ENCODE results near the gene EPHA3.

DNA sequence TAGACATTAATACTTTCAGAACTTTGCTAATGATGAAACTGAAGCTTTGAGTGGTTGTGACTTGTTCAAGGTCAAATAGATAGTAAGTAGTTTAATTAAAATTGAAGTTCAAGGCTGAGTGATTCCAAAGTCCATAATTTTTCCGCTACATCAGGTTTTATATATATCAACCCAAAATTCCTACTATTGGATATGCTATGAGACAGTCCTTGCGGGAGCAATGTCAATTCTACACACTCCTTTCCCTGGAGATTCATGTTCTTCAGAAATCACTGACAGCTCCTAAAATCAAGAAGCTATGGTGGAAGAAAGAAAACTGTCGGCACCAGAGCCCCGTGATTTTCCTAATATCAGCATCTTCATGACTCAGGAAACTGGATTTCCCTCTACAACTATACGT, 167.6 kb downstream of the EPHA3 start:
- TF ChIP-seq, protein P1, sequence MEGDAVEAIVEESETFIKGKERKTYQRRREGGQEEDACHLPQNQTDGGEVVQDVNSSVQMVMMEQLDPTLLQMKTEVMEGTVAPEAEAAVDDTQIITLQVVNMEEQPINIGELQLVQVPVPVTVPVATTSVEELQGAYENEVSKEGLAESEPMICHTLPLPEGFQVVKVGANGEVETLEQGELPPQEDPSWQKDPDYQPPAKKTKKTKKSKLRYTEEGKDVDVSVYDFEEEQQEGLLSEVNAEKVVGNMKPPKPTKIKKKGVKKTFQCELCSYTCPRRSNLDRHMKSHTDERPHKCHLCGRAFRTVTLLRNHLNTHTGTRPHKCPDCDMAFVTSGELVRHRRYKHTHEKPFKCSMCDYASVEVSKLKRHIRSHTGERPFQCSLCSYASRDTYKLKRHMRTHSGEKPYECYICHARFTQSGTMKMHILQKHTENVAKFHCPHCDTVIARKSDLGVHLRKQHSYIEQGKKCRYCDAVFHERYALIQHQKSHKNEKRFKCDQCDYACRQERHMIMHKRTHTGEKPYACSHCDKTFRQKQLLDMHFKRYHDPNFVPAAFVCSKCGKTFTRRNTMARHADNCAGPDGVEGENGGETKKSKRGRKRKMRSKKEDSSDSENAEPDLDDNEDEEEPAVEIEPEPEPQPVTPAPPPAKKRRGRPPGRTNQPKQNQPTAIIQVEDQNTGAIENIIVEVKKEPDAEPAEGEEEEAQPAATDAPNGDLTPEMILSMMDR (IDR thresholded peaks at IDR 0.05): no peak
- TF ChIP-seq POLR2A (IDR thresholded peaks at IDR 0.05): no peak
- no peak for TF ChIP-seq POLR2AphosphoS5 (IDR thresholded peaks at IDR 0.05)

Measured in prostate gland (tissue), 2 donors.